HFF-Myc (cell line): ENCODE measurements around the gene CLASP2.
"Not testable (repeated sequence)": the region's sequence is repeated elsewhere in the genome, so short reads cannot be mapped to it uniquely, and the experiment has no call there.

Experiments
- DNase-seq: peaks from one replicate; pipeline ENCODE4 v3.0.0-alpha.2; 2011; ENCODE audit warnings: low read depth; ENCODE audit errors: extremely low read depth
- H3K4me3 ChIP-seq: replicated peaks from 2 replicates; pipeline ENCODE4 v1.5.1; 2011; ENCODE audit warnings: low read depth, mild to moderate bottlenecking, control low read depth, low read length
- TF ChIP-seq, protein P1 (sequence below): IDR thresholded peaks from 2 replicates; pipeline ENCODE4 v1.5.1; 2012; ENCODE audit warnings: mild to moderate bottlenecking, low read depth, low read length, control low read depth; ENCODE audit errors: missing control alignments

CLASP2 gene

DNA sequence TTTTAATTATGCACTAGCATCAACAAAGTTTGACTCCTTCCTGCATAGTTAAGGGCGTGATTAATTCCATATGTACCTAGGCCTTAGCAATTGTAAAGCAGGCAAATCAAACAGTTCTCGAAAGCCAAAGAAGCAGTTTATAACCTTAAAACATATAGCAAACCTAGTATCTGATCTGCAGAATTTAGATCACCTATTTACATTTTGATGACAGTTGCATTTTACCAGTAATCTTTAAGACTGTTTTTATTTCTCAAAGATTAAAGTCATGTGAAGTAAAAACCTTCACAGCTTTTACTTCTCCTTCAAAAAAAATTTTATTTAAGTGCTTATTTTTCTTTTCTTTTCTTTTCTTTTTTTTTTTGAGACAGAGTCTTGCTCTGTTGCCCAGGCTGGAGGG, 257.0 kb downstream of the CLASP2 start:
- no peak for DNase-seq
- H3K4me3 ChIP-seq = no peak overlapping the region
- TF ChIP-seq, protein P1, sequence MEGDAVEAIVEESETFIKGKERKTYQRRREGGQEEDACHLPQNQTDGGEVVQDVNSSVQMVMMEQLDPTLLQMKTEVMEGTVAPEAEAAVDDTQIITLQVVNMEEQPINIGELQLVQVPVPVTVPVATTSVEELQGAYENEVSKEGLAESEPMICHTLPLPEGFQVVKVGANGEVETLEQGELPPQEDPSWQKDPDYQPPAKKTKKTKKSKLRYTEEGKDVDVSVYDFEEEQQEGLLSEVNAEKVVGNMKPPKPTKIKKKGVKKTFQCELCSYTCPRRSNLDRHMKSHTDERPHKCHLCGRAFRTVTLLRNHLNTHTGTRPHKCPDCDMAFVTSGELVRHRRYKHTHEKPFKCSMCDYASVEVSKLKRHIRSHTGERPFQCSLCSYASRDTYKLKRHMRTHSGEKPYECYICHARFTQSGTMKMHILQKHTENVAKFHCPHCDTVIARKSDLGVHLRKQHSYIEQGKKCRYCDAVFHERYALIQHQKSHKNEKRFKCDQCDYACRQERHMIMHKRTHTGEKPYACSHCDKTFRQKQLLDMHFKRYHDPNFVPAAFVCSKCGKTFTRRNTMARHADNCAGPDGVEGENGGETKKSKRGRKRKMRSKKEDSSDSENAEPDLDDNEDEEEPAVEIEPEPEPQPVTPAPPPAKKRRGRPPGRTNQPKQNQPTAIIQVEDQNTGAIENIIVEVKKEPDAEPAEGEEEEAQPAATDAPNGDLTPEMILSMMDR = no peak

DNA sequence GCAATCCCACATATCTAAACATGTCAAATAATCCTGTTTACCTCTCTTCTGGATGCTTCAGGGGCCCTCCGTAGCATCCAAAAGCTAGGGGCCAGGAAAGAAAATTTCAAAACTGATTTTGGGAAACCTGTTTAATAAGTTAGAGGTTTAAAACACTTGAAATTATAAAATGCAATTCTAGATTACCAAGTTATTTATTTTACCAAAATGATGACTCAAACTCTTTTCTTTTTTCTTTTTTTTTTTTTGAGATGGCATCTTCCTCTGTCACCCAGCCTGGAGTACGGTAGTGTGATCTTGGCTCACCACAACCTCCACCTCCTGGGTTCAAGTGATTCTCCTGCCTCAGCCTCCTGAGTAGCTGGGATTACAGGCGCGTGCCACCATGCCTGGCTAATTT, 258.5 kb downstream of the CLASP2 start:
- H3K4me3 ChIP-seq, DNase-seq: not testable (repeated sequence)

DNA sequence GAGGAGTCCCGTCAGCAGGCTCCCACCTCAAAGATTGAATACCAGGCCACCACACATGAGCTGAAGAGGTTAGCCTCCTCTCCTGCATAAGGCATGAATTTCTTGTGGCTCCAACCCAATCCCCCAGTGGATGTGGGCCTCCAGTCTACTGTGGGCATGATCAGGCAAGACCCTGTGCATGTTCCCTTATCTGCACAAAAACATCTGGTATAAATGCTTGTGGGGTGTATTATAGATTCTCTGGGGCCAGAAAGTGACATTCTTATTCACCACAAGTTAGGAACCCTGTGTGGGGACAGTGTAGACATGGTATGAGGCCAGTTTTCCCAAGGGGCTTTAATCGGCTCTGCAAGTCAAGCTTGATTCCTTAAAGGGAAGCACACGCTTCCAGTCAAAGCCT, 259.6 kb downstream of the CLASP2 start:
- TF ChIP-seq, protein P1 = no peak
- no peak for DNase-seq
- H3K4me3 ChIP-seq = no peak overlapping the region

DNA sequence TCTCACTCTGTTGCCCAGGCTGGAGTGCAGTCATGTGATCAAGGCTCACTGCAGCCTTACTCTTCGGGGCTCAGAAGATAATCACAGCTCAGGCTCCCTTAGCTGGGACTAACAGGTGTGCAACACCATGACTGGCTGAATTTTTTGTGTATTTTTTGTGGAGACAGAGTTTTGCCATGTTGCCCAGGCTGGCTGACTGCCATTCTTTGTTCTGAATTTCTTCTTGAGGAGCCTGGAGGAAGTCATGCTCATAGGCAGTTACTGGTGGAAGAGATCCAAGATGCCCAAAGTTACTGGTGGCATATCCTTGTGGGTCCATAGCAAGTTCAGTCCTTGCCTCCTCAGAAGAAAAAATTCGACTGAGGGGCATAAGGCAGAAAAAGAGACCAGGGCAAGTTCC, 261.3 kb downstream of the CLASP2 start:
- DNase-seq = no peak
- TF ChIP-seq, protein P1 = no peak

DNA sequence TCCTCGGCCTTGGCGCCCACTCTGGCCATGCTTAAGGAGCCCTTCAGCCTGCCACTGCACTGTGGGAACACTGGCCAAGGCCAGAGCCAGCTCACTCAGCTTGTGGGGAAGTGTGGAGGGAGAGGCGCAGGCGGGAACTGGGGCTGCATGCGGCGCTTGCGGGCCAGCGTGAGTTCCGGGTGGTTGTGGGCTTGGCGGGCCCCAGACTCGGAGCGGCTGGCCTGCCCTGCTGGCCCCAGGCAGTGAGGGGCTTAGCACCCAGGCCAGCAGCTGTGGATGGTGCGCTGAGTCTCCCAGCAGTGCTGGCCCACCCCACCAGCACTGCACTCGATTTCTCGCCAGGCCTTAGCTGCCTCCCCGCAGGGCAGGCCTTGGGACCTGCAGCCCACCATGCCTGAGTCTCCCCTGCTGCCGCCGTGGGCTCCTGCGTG, 264.7 kb downstream of the CLASP2 start:
- no peak for DNase-seq
- H3K4me3 ChIP-seq = no peak overlapping the region
- TF ChIP-seq, protein P1 = no peak

More for the DNA sequence above, 261.3 kb downstream of the CLASP2 start:
- H3K4me3 ChIP-seq = no peak overlapping the region

DNA sequence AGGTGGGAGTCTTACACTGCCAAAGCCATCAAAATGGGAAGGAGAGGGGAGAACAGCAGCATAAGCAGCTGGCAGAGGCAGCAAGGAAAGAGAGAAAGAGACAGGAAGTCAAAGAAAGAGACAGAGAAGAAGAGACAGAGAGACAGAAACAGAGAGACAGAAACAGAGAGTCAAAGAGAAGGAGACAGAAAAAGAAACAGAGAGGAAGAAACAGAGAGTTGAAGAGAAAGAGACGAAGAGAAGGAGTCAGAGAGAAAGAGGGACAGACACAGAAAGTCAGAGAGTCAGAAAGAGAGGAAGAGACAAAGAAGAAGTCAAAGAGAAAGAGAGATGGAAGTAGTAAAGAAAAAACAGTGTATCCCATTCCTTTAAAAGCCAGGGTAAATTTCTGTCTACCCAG, 266.1 kb downstream of the CLASP2 start:
- not testable (repeated sequence) for H3K4me3 ChIP-seq

DNA sequence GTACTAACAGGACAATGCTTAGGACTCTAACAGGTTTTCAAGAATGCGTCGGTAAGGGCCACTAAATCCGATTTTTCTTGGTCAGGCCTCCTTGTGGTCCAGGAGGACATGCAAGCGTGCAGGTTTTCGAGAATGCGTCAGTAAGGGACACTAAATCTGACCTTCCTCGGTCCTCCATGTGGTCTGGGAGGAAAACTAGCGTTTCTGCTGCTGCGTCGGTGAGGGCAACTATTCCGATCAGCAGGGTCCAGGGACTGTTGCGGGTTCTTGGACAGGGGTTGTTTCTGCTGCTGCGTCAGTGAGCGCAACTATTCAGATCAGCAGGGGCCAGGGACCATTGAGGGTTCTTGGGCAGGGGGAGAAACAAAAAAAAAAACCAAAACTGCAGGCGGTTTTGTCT, 270.1 kb downstream of the CLASP2 start:
- H3K4me3 ChIP-seq = no peak overlapping the region
- TF ChIP-seq, protein P1 = no peak
- no peak for DNase-seq

More for the DNA sequence above, 266.1 kb downstream of the CLASP2 start:
- not testable (repeated sequence) for DNase-seq

DNA sequence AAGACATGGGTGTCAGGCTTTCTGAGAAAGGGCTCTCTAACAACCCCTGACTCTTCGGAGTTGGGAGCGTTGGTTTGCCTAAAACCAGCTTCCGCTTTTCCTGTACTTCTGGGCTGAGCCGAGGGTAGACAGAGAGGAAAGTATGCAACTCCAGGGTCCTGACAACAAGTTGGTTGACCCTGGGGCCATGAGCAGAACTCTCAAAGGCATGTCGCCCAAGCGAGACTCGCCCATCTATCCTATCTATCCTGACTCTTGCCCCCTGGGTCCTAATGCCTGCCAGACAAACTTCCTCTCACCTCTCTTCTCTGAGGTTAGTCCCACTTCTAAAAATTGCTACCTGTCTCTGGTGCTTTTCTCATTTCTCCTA, 270.8 kb downstream of the CLASP2 start:
- DNase-seq, H3K4me3 ChIP-seq: not testable (repeated sequence)
